Measurements from ENCODE around the gene SLC8A1. TPM values are rescaled to one million over a fixed set of nuclear protein-coding genes. Genes with fewer than 3 reads are reported as not detected.

The SLC8A1 gene
- total and polyA plus RNA-seq, 7 experiments from 2014 or later: 0.95 to 22.8 (median 1.5) TPM; not detected in 2

- no peaks in the 10 kb centered on the region for H3K27me3 ChIP-seq (ENCODE audit: control insufficient read depth in 2 of 2, insufficient read depth in 2 of 2, low read length in 2 of 2)
- no peak overlapping the region for H3K4me3 ChIP-seq (ENCODE audit: low read length)
- H3K9me3 ChIP-seq (ENCODE audit: control insufficient read depth in 2 of 3, low read length in 3 of 3): no peaks in the 10 kb centered on the region
- no peaks in the 10 kb centered on the region for H3K36me3 ChIP-seq (ENCODE audit: control insufficient read depth in 2 of 3, insufficient read depth in 3 of 3, low read length in 3 of 3)
- DNase-seq (no peak), ATAC-seq (no peak)
- H3K4me1 ChIP-seq (ENCODE audit: control insufficient read depth in 2 of 2, insufficient read depth in 2 of 2, low read length in 2 of 2): no peaks in the 10 kb centered on the region
- CTCF ChIA-PET: no interaction called here
- H3K9me3 Mint-ChIP-seq: no peaks in the 10 kb centered on the region
- no peak overlapping the region for H3K27ac Mint-ChIP-seq
- H3K36me3 Mint-ChIP-seq: no peaks in the 10 kb centered on the region
- peaks cover 0 to 2% (median 0%) of the 10 kb centered on the region in 7 donors for H3K4me1 Mint-ChIP-seq
- no peak overlapping the region for H3K27ac ChIP-seq (ENCODE audit: low read depth, low read length)
- H3K27me3 Mint-ChIP-seq: peaks cover 0 to 6% (median 0%) of the 10 kb centered on the region in 5 donors
- POLR2A ChIA-PET: no interaction called here
- intact Hi-C loops (cut with micrococcal nuclease): no loop called here
- H3K4me3 Mint-ChIP-seq: no peak overlapping the region
Observed at GRCh38 chr2:40300391-40300790, 151.5 kb downstream of the SLC8A1 start.

- ATAC-seq (no peak), DNase-seq (no peak)
- no peak overlapping the region for H3K4me3 Mint-ChIP-seq
- ChIA-PET CTCF (no interaction called here), POLR2A (no interaction called here)
- Histone ChIP-seq H3K4me1 (ENCODE audit: control insufficient read depth in 2 of 2, insufficient read depth in 2 of 2, low read length in 2 of 2) (no peaks in the 10 kb centered on the region), H3K4me3 (ENCODE audit: low read length) (no peak overlapping the region), H3K27ac (ENCODE audit: low read depth, low read length) (no peak overlapping the region), H3K27me3 (ENCODE audit: control insufficient read depth in 2 of 2, insufficient read depth in 2 of 2, low read length in 2 of 2) (no peaks in the 10 kb centered on the region), H3K9me3 (ENCODE audit: control insufficient read depth in 2 of 3, low read length in 3 of 3) (no peaks in the 10 kb centered on the region), H3K36me3 (ENCODE audit: control insufficient read depth in 2 of 3, insufficient read depth in 3 of 3, low read length in 3 of 3) (no peaks in the 10 kb centered on the region)
- intact Hi-C loops (cut with micrococcal nuclease): no loop called here
- peaks cover 0 to 5% (median 0%) of the 10 kb centered on the region in 5 donors for H3K27me3 Mint-ChIP-seq
- H3K9me3 Mint-ChIP-seq: no peaks in the 10 kb centered on the region
- peaks cover 0 to 2% (median 0%) of the 10 kb centered on the region in 7 donors for H3K4me1 Mint-ChIP-seq
- no peak overlapping the region for H3K27ac Mint-ChIP-seq
- no peaks in the 10 kb centered on the region for H3K36me3 Mint-ChIP-seq
Observed at GRCh38 chr2:40299781-40300180, 152.1 kb downstream of the SLC8A1 start.

DNA sequence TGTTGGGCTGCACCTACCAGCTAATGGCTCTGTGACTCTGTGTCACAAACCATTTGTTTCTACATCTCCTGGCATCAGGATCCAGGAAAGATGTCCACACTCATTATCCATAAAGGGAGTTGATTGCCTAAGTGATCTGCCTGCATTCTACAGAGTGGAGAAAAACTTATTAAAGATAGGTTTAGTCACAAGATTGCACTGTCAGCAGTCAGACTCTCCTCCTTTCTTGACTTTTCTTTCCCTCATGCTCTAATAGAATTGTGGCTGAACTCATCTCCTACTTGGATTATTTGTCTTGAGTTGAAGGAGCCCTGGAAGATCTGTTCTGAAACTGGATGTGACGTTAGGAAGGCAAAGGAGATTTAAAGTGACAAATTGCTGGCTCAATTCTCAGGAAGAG is 152.7 kb downstream of the SLC8A1 start:
- CTCF ChIA-PET: no interaction called here
- no peaks in the 10 kb centered on the region for H3K27me3 ChIP-seq (ENCODE audit: control insufficient read depth in 2 of 2, insufficient read depth in 2 of 2, low read length in 2 of 2)
- no peak overlapping the region for H3K4me3 ChIP-seq (ENCODE audit: low read length)
- POLR2A ChIA-PET: no interaction called here
- H3K36me3 Mint-ChIP-seq: no peaks in the 10 kb centered on the region
- H3K9me3 ChIP-seq (ENCODE audit: control insufficient read depth in 2 of 3, low read length in 3 of 3): no peaks in the 10 kb centered on the region
- H3K4me3 Mint-ChIP-seq: no peak overlapping the region
- no peaks in the 10 kb centered on the region for H3K36me3 ChIP-seq (ENCODE audit: control insufficient read depth in 2 of 3, insufficient read depth in 3 of 3, low read length in 3 of 3)
- H3K27ac ChIP-seq (ENCODE audit: low read depth, low read length): no peak overlapping the region
- H3K9me3 Mint-ChIP-seq: no peaks in the 10 kb centered on the region
- H3K4me1 Mint-ChIP-seq: no peaks in the 10 kb centered on the region
- no peaks in the 10 kb centered on the region for H3K27me3 Mint-ChIP-seq
- no peaks in the 10 kb centered on the region for H3K4me1 ChIP-seq (ENCODE audit: control insufficient read depth in 2 of 2, insufficient read depth in 2 of 2, low read length in 2 of 2)
- no peak overlapping the region for H3K27ac Mint-ChIP-seq
- ATAC-seq: no peak
- intact Hi-C loops (cut with micrococcal nuclease): no loop called here
- no peak for DNase-seq

DNA sequence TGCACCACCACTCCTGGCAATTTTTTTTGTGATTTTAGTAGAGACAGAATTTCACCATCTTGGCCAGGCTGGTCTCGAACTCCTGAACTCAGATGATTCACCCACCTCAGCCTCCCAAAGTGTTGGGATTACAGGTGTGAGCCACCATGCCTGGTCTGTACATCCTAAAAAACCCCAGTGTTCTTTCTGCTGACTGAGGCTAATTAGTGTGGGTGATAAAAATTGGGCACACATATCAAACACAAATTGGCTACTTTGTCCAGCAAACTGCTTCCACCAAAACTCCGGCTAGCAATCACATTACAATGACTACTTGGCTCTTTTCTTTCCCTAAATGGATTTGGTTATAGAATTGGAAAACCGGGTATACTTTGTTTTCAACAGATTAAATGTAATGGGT is 153.9 kb downstream of the SLC8A1 start:
- POLR2A ChIA-PET: no interaction called here

GRCh38 chr2:40292291-40292690 is 159.6 kb downstream of the SLC8A1 start:
- no peak for DNase-seq
- Mint-ChIP-seq H3K9me3 (peaks cover 0 to 2% (median 0%) of the 10 kb centered on the region in 11 donors), H3K4me3 (no peak overlapping the region), H3K4me1 (peaks cover 0 to 8% (median 3%) of the 10 kb centered on the region in 7 donors), H3K27me3 (no peaks in the 10 kb centered on the region), H3K36me3 (no peaks in the 10 kb centered on the region), H3K27ac (no peak overlapping the region)
- Histone ChIP-seq H3K4me3 (ENCODE audit: low read length) (no peak overlapping the region), H3K4me1 (ENCODE audit: control insufficient read depth in 2 of 2, insufficient read depth in 2 of 2, low read length in 2 of 2) (no peaks in the 10 kb centered on the region), H3K36me3 (ENCODE audit: control insufficient read depth in 2 of 3, insufficient read depth in 3 of 3, low read length in 3 of 3) (no peaks in the 10 kb centered on the region), H3K27me3 (ENCODE audit: control insufficient read depth in 2 of 2, insufficient read depth in 2 of 2, low read length in 2 of 2) (no peaks in the 10 kb centered on the region), H3K9me3 (ENCODE audit: control insufficient read depth in 2 of 3, low read length in 3 of 3) (no peaks in the 10 kb centered on the region), H3K27ac (ENCODE audit: low read depth, low read length) (no peak overlapping the region)
- ChIA-PET CTCF (no interaction called here), POLR2A (no interaction called here)
- no peak for ATAC-seq
- intact Hi-C loops (cut with micrococcal nuclease): no loop called here

More for the DNA sequence above, 153.9 kb downstream of the SLC8A1 start:
- H3K36me3 Mint-ChIP-seq: no peaks in the 10 kb centered on the region
- no peak overlapping the region for H3K27ac ChIP-seq (ENCODE audit: low read depth, low read length)
- no peaks in the 10 kb centered on the region for H3K27me3 ChIP-seq (ENCODE audit: control insufficient read depth in 2 of 2, insufficient read depth in 2 of 2, low read length in 2 of 2)
- no peaks in the 10 kb centered on the region for H3K4me1 Mint-ChIP-seq
- no peak for ATAC-seq
- CTCF ChIA-PET: no interaction called here
- H3K27me3 Mint-ChIP-seq: no peaks in the 10 kb centered on the region
- H3K9me3 ChIP-seq (ENCODE audit: control insufficient read depth in 2 of 3, low read length in 3 of 3): no peaks in the 10 kb centered on the region
- H3K27ac Mint-ChIP-seq: no peak overlapping the region
- no peaks in the 10 kb centered on the region for H3K36me3 ChIP-seq (ENCODE audit: control insufficient read depth in 2 of 3, insufficient read depth in 3 of 3, low read length in 3 of 3)
- no peak for DNase-seq
- H3K4me3 Mint-ChIP-seq: no peak overlapping the region
- H3K9me3 Mint-ChIP-seq: no peaks in the 10 kb centered on the region
- intact Hi-C loops (cut with micrococcal nuclease): no loop called here
- H3K4me1 ChIP-seq (ENCODE audit: control insufficient read depth in 2 of 2, insufficient read depth in 2 of 2, low read length in 2 of 2): no peaks in the 10 kb centered on the region
- no peak overlapping the region for H3K4me3 ChIP-seq (ENCODE audit: low read length)

DNA sequence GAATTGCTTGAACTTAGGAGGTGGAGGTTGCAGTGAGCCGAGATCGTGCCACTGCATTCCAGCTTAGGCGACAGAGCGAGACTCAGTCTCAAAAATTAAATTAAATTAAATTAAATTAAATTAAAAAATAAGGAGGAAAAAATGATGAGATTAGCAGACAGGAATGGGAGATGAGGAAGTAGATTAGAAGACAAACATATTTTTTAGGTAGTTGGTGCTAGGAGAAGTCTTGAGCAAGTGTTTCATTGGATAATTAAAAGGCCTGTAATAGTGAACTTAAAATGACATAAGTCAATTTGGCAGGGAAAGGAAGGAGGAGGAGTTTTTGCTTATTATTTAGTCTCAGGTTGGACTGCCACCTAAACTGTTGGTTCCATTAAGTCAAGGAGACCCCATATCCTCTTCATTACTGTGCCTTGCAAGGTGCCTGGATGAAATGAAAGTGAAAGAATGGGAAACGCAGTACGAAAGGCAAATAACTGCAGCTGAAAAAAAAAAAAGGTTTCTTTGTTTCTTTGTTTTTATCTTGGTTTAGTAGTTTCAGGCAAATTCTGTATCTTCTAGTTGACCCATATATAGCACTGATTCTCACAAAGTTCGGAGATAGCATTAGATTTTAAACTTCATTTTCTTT is 162.0 kb downstream of the SLC8A1 start:
- POLR2A ChIA-PET: no interaction called here
- DNase-seq: no peak
- CTCF ChIA-PET: no interaction called here
- H3K27me3 ChIP-seq (ENCODE audit: control insufficient read depth in 2 of 2, insufficient read depth in 2 of 2, low read length in 2 of 2): no peaks in the 10 kb centered on the region
- no peak for ATAC-seq
- no peaks in the 10 kb centered on the region for H3K4me1 ChIP-seq (ENCODE audit: control insufficient read depth in 2 of 2, insufficient read depth in 2 of 2, low read length in 2 of 2)
- Mint-ChIP-seq H3K9me3 (peaks cover 0 to 2% (median 0%) of the 10 kb centered on the region in 11 donors), H3K27me3 (no peaks in the 10 kb centered on the region), H3K4me3 (peak overlapping the region in 9 of 10 donors; percentile 20 to 63 (median 50)), H3K36me3 (no peaks in the 10 kb centered on the region), H3K27ac (peak overlapping the region in 2 of 9 donors; percentile 13 to 61), H3K4me1 (peaks cover 0 to 8% (median 3%) of the 10 kb centered on the region in 7 donors)
- intact Hi-C loops (cut with micrococcal nuclease): no loop called here
- no peak overlapping the region for H3K4me3 ChIP-seq (ENCODE audit: low read length)
- H3K9me3 ChIP-seq (ENCODE audit: control insufficient read depth in 2 of 3, low read length in 3 of 3): no peaks in the 10 kb centered on the region
- H3K36me3 ChIP-seq (ENCODE audit: control insufficient read depth in 2 of 3, insufficient read depth in 3 of 3, low read length in 3 of 3): no peaks in the 10 kb centered on the region
- H3K27ac ChIP-seq (ENCODE audit: low read depth, low read length): no peak overlapping the region

GRCh38 chr2:40287773-40288172 is 164.1 kb downstream of the SLC8A1 start:
- no peaks in the 10 kb centered on the region for H3K9me3 ChIP-seq (ENCODE audit: control insufficient read depth in 2 of 3, low read length in 3 of 3)
- no peak for DNase-seq
- no peak overlapping the region for H3K27ac ChIP-seq (ENCODE audit: low read depth, low read length)
- POLR2A ChIA-PET: no interaction called here
- H3K27me3 ChIP-seq (ENCODE audit: control insufficient read depth in 2 of 2, insufficient read depth in 2 of 2, low read length in 2 of 2): no peaks in the 10 kb centered on the region
- Mint-ChIP-seq H3K27me3 (no peaks in the 10 kb centered on the region), H3K9me3 (peaks cover 0 to under 1% (median 0%) of the 10 kb centered on the region in 11 donors), H3K4me3 (no peak overlapping the region), H3K36me3 (no peaks in the 10 kb centered on the region), H3K27ac (no peak overlapping the region), H3K4me1 (peaks cover 0 to 8% (median 3%) of the 10 kb centered on the region in 7 donors)
- no peak overlapping the region for H3K4me3 ChIP-seq (ENCODE audit: low read length)
- H3K36me3 ChIP-seq (ENCODE audit: control insufficient read depth in 2 of 3, insufficient read depth in 3 of 3, low read length in 3 of 3): no peaks in the 10 kb centered on the region
- intact Hi-C loops (cut with micrococcal nuclease): no loop called here
- CTCF ChIA-PET: no interaction called here
- no peak for ATAC-seq
- H3K4me1 ChIP-seq (ENCODE audit: control insufficient read depth in 2 of 2, insufficient read depth in 2 of 2, low read length in 2 of 2): no peaks in the 10 kb centered on the region

Data from naive thymus-derived CD4-positive, alpha-beta T cell (primary cell).